CD4-positive, alpha-beta T cell treated with Interleukin-4 for 1 hour (primary cell): Measurements from ENCODE around the gene GAS6.

Source experiments
- DNase-seq, 2 donors: peaks; one replicate each; pipeline ENCODE4 v3.0.0-alpha.2; 2020 to 2022

GAS6 gene

GRCh38 chr13:113786262-113786841 lies 77.5 kb downstream of the GAS6 start:
- DNase-seq, result no peak

GRCh38 chr13:113785051-113786010 lies 78.5 kb downstream of the GAS6 start:
- DNase-seq, result no peak

GRCh38 chr13:113784645-113785024 lies 79.2 kb downstream of the GAS6 start:
- DNase-seq, result no peak

- no peak for DNase-seq
Observed at GRCh38 chr13:113783966-113784644, 79.8 kb downstream of the GAS6 start.

GRCh38 chr13:113783200-113783881 lies 80.5 kb downstream of the GAS6 start:
- no peak for DNase-seq

GRCh38 chr13:113782472-113782871 lies 81.4 kb downstream of the GAS6 start:
- DNase-seq, result no peak

GRCh38 chr13:113781571-113781970 lies 82.3 kb downstream of the GAS6 start:
- DNase-seq, result no peak

- no peak for DNase-seq
Observed at GRCh38 chr13:113777311-113778260, 86.3 kb downstream of the GAS6 start.

- no peak for DNase-seq
Observed at GRCh38 chr13:113776231-113777125, 87.4 kb downstream of the GAS6 start.

- DNase-seq, result no peak
Observed at GRCh38 chr13:113775451-113776145, 88.3 kb downstream of the GAS6 start.

- DNase-seq, result no peak
Observed at GRCh38 chr13:113774177-113775107, 89.4 kb downstream of the GAS6 start.

- no peak for DNase-seq
Observed at GRCh38 chr13:113771709-113772331, 92.1 kb downstream of the GAS6 start.

GRCh38 chr13:113770937-113771336 lies 92.9 kb downstream of the GAS6 start:
- no peak for DNase-seq
